ENCODE results near the gene DCBLD2. TPM values are rescaled to one million over a fixed set of nuclear protein-coding genes. Genes with fewer than 3 reads are reported as not detected.
A peak's percentile ranks its signal among the peaks of the same experiment; 100 is the strongest.

DCBLD2 gene
- total RNA-seq, 2 donors from 2014 or later: 1.6 TPM

- ATAC-seq (no peak), DNase-seq (ENCODE audit: low spot score) (no peak)
- Mint-ChIP-seq H3K9me3 (no peaks in the 10 kb centered on the region), H3K4me3 (no peak overlapping the region), H3K36me3 (no peaks in the 10 kb centered on the region), H3K27me3 (peaks cover 0 to 22% of the 10 kb centered on the region in 2 donors), H3K27ac (no peak overlapping the region), H3K4me1 (ENCODE audit: low read depth in 2 of 2) (no peaks in the 10 kb centered on the region)
Observed at GRCh38 chr3:98772022-98772421, 129.5 kb downstream of the DCBLD2 start.

- no peaks in the 10 kb centered on the region for H3K36me3 Mint-ChIP-seq
- no peaks in the 10 kb centered on the region for H3K9me3 Mint-ChIP-seq
- ATAC-seq (no peak), DNase-seq (ENCODE audit: low spot score) (no peak)
- peaks cover 0 to 19% of the 10 kb centered on the region in 2 donors for H3K27me3 Mint-ChIP-seq
- H3K4me3 Mint-ChIP-seq: no peak overlapping the region
- H3K27ac Mint-ChIP-seq: no peak overlapping the region
- no peaks in the 10 kb centered on the region for H3K4me1 Mint-ChIP-seq (ENCODE audit: low read depth in 2 of 2)
Observed at GRCh38 chr3:98770261-98771039, 131.0 kb downstream of the DCBLD2 start.

GRCh38 chr3:98769448-98769847, 132.0 kb downstream of the DCBLD2 start:
- Mint-ChIP-seq H3K36me3 (no peaks in the 10 kb centered on the region), H3K4me3 (no peak overlapping the region), H3K27ac (no peak overlapping the region), H3K4me1 (ENCODE audit: low read depth in 2 of 2) (no peaks in the 10 kb centered on the region), H3K27me3 (peaks cover 0 to 14% of the 10 kb centered on the region in 2 donors), H3K9me3 (no peaks in the 10 kb centered on the region)
- ATAC-seq (no peak), DNase-seq (ENCODE audit: low spot score) (no peak)

- DNase-seq (ENCODE audit: low spot score) (no peak), ATAC-seq (no peak)
- H3K27ac Mint-ChIP-seq: no peak overlapping the region
- H3K4me3 Mint-ChIP-seq: no peak overlapping the region
- H3K36me3 Mint-ChIP-seq: no peaks in the 10 kb centered on the region
- H3K9me3 Mint-ChIP-seq: no peaks in the 10 kb centered on the region
- H3K27me3 Mint-ChIP-seq: peaks cover 0 to 11% of the 10 kb centered on the region in 2 donors
- H3K4me1 Mint-ChIP-seq (ENCODE audit: low read depth in 2 of 2): no peaks in the 10 kb centered on the region
Observed at GRCh38 chr3:98768961-98769360, 132.5 kb downstream of the DCBLD2 start.

- no peaks in the 10 kb centered on the region for H3K36me3 Mint-ChIP-seq
- peaks cover 0 to 6% of the 10 kb centered on the region in 2 donors for H3K4me1 Mint-ChIP-seq (ENCODE audit: low read depth in 2 of 2)
- no peak overlapping the region for H3K4me3 Mint-ChIP-seq
- peaks cover 10 to 20% of the 10 kb centered on the region in 2 donors for H3K27me3 Mint-ChIP-seq
- ATAC-seq: no peak
- H3K27ac Mint-ChIP-seq: no peak overlapping the region
- DNase-seq (ENCODE audit: low spot score): no peak
- no peaks in the 10 kb centered on the region for H3K9me3 Mint-ChIP-seq
Observed at GRCh38 chr3:98766924-98767323, 134.6 kb downstream of the DCBLD2 start.

GRCh38 chr3:98765721-98766120, 135.8 kb downstream of the DCBLD2 start:
- Mint-ChIP-seq H3K4me3 (no peak overlapping the region), H3K27ac (no peak overlapping the region), H3K36me3 (no peaks in the 10 kb centered on the region), H3K4me1 (ENCODE audit: low read depth in 2 of 2) (peaks cover 0 to 6% of the 10 kb centered on the region in 2 donors), H3K27me3 (peaks cover 11 to 20% of the 10 kb centered on the region in 2 donors), H3K9me3 (no peaks in the 10 kb centered on the region)
- no peak for ATAC-seq
- no peak for DNase-seq (ENCODE audit: low spot score)

GRCh38 chr3:98764472-98764884, 137.0 kb downstream of the DCBLD2 start:
- Mint-ChIP-seq H3K4me3 (no peak overlapping the region), H3K27ac (no peak overlapping the region), H3K27me3 (peaks cover 11 to 23% of the 10 kb centered on the region in 2 donors), H3K4me1 (ENCODE audit: low read depth in 2 of 2) (peaks cover 0 to 6% of the 10 kb centered on the region in 2 donors), H3K36me3 (no peaks in the 10 kb centered on the region), H3K9me3 (no peaks in the 10 kb centered on the region)
- DNase-seq (ENCODE audit: low spot score) (no peak), ATAC-seq (no peak)

- peaks cover 0 to 6% of the 10 kb centered on the region in 2 donors for H3K4me1 Mint-ChIP-seq (ENCODE audit: low read depth in 2 of 2)
- no peak for DNase-seq (ENCODE audit: low spot score)
- peak overlapping the region; percentile 71 for H3K4me3 Mint-ChIP-seq
- no peaks in the 10 kb centered on the region for H3K36me3 Mint-ChIP-seq
- no peak for ATAC-seq
- peak overlapping the region in 1 of 2 donors; percentile 39 for H3K27ac Mint-ChIP-seq
- H3K27me3 Mint-ChIP-seq: peaks cover 13 to 29% of the 10 kb centered on the region in 2 donors
- no peaks in the 10 kb centered on the region for H3K9me3 Mint-ChIP-seq
Observed at GRCh38 chr3:98763819-98764418, 137.6 kb downstream of the DCBLD2 start.

GRCh38 chr3:98763076-98763475, 138.4 kb downstream of the DCBLD2 start, which contains the start of gene ST3GAL6:
Gene ST3GAL6 (plus strand): TSS chr3:98763340. CDS start chr3:98768441, 5,101 bp downstream.
- no peaks in the 10 kb centered on the region for H3K9me3 Mint-ChIP-seq
- H3K36me3 Mint-ChIP-seq: no peaks in the 10 kb centered on the region
- H3K4me3 Mint-ChIP-seq: peak within 1 kb of the TSS; percentile 71
- H3K27ac Mint-ChIP-seq: peak within 1 kb of the TSS in 1 of 2 donors; percentile 39
- DNase-seq (ENCODE audit: low spot score): no peak
- peaks cover 0 to 6% of the 10 kb centered on the region in 2 donors for H3K4me1 Mint-ChIP-seq (ENCODE audit: low read depth in 2 of 2)
- ATAC-seq: peak; percentile 20 to 60
- H3K27me3 Mint-ChIP-seq: peaks cover 14 to 27% of the 10 kb centered on the region in 2 donors

GRCh38 chr3:98761643-98762229, 139.8 kb downstream of the DCBLD2 start:
- Mint-ChIP-seq H3K4me1 (ENCODE audit: low read depth in 2 of 2) (peaks cover 0 to 6% of the 10 kb centered on the region in 2 donors), H3K27me3 (peaks cover 14 to 20% of the 10 kb centered on the region in 2 donors), H3K36me3 (no peaks in the 10 kb centered on the region), H3K9me3 (no peaks in the 10 kb centered on the region), H3K27ac (no peak overlapping the region), H3K4me3 (no peak overlapping the region)
- no peak for ATAC-seq
- no peak for DNase-seq (ENCODE audit: low spot score)

- Mint-ChIP-seq H3K27ac (no peak overlapping the region), H3K36me3 (no peaks in the 10 kb centered on the region), H3K9me3 (no peaks in the 10 kb centered on the region), H3K27me3 (peaks cover 14 to 20% of the 10 kb centered on the region in 2 donors), H3K4me1 (ENCODE audit: low read depth in 2 of 2) (peaks cover 0 to 6% of the 10 kb centered on the region in 2 donors), H3K4me3 (no peak overlapping the region)
- no peak for ATAC-seq
- DNase-seq (ENCODE audit: low spot score): no peak
Observed at GRCh38 chr3:98759629-98760028, 141.9 kb downstream of the DCBLD2 start.

GRCh38 chr3:98755601-98756000, 145.9 kb downstream of the DCBLD2 start:
- ATAC-seq (no peak), DNase-seq (ENCODE audit: low spot score) (no peak)
- H3K36me3 Mint-ChIP-seq: no peaks in the 10 kb centered on the region
- H3K27ac Mint-ChIP-seq: no peak overlapping the region
- H3K9me3 Mint-ChIP-seq: no peaks in the 10 kb centered on the region
- no peak overlapping the region for H3K4me3 Mint-ChIP-seq
- H3K4me1 Mint-ChIP-seq (ENCODE audit: low read depth in 2 of 2): no peaks in the 10 kb centered on the region
- peaks cover 3 to 19% of the 10 kb centered on the region in 2 donors for H3K27me3 Mint-ChIP-seq

- no peak overlapping the region for H3K4me3 Mint-ChIP-seq
- DNase-seq (ENCODE audit: low spot score) (no peak), ATAC-seq (no peak)
- H3K4me1 Mint-ChIP-seq (ENCODE audit: low read depth in 2 of 2): no peaks in the 10 kb centered on the region
- no peaks in the 10 kb centered on the region for H3K9me3 Mint-ChIP-seq
- no peaks in the 10 kb centered on the region for H3K36me3 Mint-ChIP-seq
- no peak overlapping the region for H3K27ac Mint-ChIP-seq
- H3K27me3 Mint-ChIP-seq: peaks cover 3 to 15% of the 10 kb centered on the region in 2 donors
Observed at GRCh38 chr3:98754483-98754882, 147.0 kb downstream of the DCBLD2 start.

Measured in natural killer cell treated with Interleukin-12 subunit alpha and Interleukin-12 subunit beta and Interleukin-15 and Interleukin-18, amount 100 ng/mL, for 72 hours (primary cell).